ENCODE results near the gene ZFAND3.
"Not testable (repeated sequence)": the region's sequence is repeated elsewhere in the genome, so short reads cannot be mapped to it uniquely, and the experiment has no call there.

The ZFAND3 gene

DNA sequence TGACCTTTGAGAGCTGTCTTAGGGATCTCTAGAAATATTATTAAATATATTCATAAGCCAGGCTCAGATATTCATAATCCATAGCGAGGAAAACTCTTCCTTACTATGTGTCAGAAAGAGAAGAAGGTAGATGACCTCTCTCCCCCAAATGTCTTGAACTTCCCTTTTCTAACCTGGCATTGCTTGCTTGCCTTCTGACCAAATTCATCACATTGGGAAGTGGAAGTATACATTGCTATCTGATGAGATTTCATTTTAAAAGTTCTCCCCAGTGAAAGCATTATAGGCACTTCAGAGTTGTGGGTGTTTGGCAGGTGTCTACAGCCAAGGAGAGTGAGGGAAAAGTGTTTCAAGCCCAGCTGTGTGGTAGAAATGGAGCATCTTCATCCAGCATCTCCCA lies 197.3 kb downstream of the ZFAND3 start:
- no peak overlapping the region for H3K4me3 ChIP-seq (ENCODE audit: low read length)
- DNase-seq (ENCODE audit: low read depth, low spot score): no peak

DNA sequence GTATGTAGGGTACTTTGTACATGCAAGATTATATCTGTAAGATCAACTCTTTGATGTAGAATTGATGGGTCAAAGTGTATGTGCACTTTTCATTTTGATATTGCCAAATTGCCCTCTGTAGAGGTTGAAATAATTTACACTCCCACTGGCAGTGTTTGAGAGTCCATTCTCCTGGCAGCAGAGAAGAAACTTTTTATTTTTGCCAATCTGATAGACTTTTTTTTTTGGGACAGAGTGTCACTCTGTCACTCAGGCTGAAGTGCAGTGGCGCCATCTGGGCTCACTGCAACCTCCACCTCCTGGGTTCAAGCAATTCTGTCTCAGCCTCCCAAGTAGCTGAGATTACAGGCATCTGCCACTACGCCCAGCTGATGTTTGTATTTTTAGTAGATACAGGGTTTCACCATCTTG lies 199.2 kb downstream of the ZFAND3 start:
- no peak overlapping the region for H3K4me3 ChIP-seq (ENCODE audit: low read length)
- no peak for DNase-seq (ENCODE audit: low read depth, low spot score)

DNA sequence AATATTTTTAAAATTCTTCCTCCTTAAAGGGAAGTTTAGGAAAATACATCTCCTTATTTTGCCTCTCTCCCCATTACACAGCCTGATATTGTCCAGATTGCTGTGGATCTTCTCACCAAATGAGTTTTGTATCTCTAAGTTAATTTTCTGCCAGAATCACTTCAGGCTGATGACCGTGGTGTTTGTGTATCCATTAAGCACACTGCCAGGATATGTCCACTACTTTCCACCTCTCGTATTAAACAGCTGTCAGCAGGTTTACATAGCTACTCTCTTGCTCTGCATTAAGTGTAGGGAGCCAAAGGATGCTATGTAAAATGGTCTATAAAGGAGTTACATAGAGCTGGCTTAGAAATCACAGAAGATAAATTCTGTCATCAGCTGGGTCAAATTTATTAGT lies 201.1 kb downstream of the ZFAND3 start:
- H3K4me3 ChIP-seq (ENCODE audit: low read length): no peak overlapping the region
- DNase-seq (ENCODE audit: low read depth, low spot score): no peak

GRCh38 chr6:38021029-38021428 lies 201.5 kb downstream of the ZFAND3 start:
- H3K4me3 ChIP-seq (ENCODE audit: low read length): no peak overlapping the region
- no peak for DNase-seq (ENCODE audit: low read depth, low spot score)

- H3K4me3 ChIP-seq (ENCODE audit: low read length): no peak overlapping the region
- no peak for DNase-seq (ENCODE audit: low read depth, low spot score)
These were observed 202.0 kb downstream of the ZFAND3 start for GRCh38 chr6:38021571-38021970.

GRCh38 chr6:38022688-38023087 lies 203.2 kb downstream of the ZFAND3 start:
- no peak overlapping the region for H3K4me3 ChIP-seq (ENCODE audit: low read length)
- no peak for DNase-seq (ENCODE audit: low read depth, low spot score)

- H3K4me3 ChIP-seq (ENCODE audit: low read length): no peak overlapping the region
- no peak for DNase-seq (ENCODE audit: low read depth, low spot score)
These were observed 205.4 kb downstream of the ZFAND3 start for GRCh38 chr6:38024908-38025307.

GRCh38 chr6:38025451-38025850 lies 205.9 kb downstream of the ZFAND3 start:
- no peak for DNase-seq (ENCODE audit: low read depth, low spot score)

DNA sequence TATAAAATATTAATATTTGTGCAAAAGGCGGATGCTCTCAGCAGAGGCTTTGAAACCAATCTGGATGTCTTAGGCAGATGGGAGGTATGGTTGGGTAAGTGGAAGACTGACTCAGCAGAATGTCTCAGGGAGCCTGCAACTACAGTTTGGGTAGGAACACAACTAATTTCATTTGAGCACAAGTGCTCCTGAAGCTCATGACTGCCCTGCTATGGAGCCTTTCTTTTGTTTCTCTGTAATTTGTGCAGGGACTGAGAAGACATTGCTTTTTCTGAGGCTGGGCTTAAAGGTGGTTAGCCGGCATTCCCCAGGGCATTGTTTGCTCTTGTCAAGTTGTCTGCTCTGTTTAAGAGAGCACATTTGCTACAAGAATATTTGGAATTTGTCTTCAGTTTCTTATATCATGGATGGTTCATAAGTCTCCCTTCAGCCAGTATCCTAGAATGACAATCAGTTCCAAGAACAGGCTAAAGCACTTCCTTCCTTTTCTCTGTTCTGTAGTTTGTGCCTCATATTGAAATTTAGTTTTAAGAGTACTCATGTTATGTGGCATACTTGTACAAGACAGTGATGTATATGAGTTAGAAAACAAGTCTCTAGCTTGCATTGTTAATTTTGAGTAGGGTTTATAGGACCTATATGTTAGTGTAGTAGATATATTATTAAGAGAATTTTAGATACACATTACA lies 208.3 kb downstream of the ZFAND3 start:
- no peak overlapping the region for H3K4me3 ChIP-seq (ENCODE audit: low read length)
- DNase-seq (ENCODE audit: low read depth, low spot score): no peak

More at GRCh38 chr6:38025451-38025850, 205.9 kb downstream of the ZFAND3 start:
- H3K4me3 ChIP-seq (ENCODE audit: low read length): no peak overlapping the region

DNA sequence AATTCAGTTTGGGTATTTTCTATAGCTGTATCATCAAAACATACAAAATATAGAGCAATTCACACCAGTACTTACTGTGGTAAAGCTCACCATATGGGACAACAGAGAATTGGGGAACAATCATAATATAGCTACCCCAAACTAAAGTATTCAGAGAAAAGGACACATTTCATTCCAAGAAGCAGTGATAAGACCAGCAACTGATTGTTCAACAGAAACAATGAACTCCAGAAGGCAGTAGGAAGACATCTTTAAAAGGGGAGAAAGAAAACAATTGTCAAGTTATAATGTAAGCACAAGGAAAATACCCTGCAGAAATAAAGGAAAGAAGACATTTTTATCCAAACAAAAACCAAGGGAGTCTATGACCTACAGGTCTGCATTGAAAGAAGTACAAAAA lies 210.9 kb downstream of the ZFAND3 start:
- DNase-seq (ENCODE audit: low read depth, low spot score): no peak
- no peak overlapping the region for H3K4me3 ChIP-seq (ENCODE audit: low read length)

GRCh38 chr6:38032797-38033196 lies 213.3 kb downstream of the ZFAND3 start:
- no peak overlapping the region for H3K4me3 ChIP-seq (ENCODE audit: low read length)
- no peak for DNase-seq (ENCODE audit: low read depth, low spot score)

DNA sequence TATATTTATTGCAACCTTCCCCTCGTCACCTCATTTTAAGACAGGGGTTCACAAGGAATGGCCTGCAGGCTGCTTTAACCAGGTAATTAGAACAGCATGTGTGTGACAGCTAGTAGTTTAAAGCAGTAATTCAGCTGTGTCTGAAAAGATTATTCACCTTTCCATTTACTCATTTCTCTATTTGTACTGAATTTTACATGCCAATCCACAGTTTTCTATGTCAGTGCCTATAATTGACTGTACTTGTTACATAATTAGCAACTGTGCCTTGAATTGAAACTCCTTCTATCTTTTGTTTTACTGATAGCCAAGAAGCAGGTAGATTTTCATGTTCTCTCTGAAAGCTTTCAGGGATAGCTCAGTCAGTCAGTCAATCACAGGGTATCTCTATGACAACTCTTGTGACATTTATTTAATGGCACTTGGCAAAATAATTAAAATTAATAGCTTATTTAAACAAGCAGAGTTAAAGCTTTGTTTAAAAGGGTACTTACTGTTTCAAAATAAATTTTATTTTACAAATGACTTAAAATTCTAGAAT lies 214.0 kb downstream of the ZFAND3 start:
- H3K4me3 ChIP-seq (ENCODE audit: low read length): no peak overlapping the region
- DNase-seq (ENCODE audit: low read depth, low spot score): no peak

- DNase-seq (ENCODE audit: low read depth, low spot score): peak; percentile 19
- no peak overlapping the region for H3K4me3 ChIP-seq (ENCODE audit: low read length)
These were observed 214.9 kb downstream of the ZFAND3 start for GRCh38 chr6:38034274-38034914.

DNA sequence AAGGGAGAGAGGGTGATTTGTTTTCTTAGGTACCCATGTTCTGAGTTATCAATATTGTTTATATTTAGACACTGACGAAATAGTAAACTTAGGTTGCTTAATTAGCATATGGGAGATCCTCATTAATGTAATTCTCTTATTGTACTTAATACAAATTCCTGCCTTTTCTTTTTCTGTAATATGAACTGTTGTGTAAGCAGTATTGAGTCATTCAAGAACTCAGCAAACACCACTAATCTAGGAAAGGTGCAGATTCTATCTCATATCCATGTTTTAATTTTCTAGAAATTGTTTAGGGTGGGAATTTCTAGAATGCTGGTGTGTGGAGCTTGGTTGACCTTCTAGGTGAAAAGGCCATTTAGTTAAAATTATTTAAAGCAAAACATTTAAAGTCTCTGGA lies 216.0 kb downstream of the ZFAND3 start:
- no peak overlapping the region for H3K4me3 ChIP-seq (ENCODE audit: low read length)
- DNase-seq (ENCODE audit: low read depth, low spot score): no peak

DNA sequence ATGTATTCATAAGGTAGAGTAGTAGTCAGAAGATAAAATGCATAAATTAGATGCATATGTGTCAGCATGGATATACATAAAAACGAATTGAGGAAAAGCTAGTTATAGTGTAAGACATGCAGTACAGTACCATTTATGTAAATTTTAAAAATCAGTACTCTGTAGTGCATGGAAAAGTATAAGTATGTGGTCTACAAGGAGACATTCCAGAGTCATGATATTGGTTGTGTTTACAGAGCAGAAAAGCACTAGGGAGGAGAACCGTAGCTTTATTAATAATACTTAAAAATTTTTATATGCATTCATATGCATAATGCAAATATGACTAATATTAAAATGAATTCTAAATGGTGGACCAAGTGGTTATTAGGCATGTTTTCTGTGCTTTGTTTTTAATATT lies 220.0 kb downstream of the ZFAND3 start:
- no peak overlapping the region for H3K4me3 ChIP-seq (ENCODE audit: low read length)
- no peak for DNase-seq (ENCODE audit: low read depth, low spot score)

GRCh38 chr6:38040254-38040653 lies 220.7 kb downstream of the ZFAND3 start:
- no peak overlapping the region for H3K4me3 ChIP-seq (ENCODE audit: low read length)
- DNase-seq (ENCODE audit: low read depth, low spot score): no peak

- no peak for DNase-seq (ENCODE audit: low read depth, low spot score)
- H3K4me3 ChIP-seq (ENCODE audit: low read length): no peak overlapping the region
These were observed 223.8 kb downstream of the ZFAND3 start for GRCh38 chr6:38043259-38043753.

GRCh38 chr6:38045701-38046305 lies 226.3 kb downstream of the ZFAND3 start:
- no peak overlapping the region for H3K4me3 ChIP-seq (ENCODE audit: low read length)
- no peak for DNase-seq (ENCODE audit: low read depth, low spot score)

DNA sequence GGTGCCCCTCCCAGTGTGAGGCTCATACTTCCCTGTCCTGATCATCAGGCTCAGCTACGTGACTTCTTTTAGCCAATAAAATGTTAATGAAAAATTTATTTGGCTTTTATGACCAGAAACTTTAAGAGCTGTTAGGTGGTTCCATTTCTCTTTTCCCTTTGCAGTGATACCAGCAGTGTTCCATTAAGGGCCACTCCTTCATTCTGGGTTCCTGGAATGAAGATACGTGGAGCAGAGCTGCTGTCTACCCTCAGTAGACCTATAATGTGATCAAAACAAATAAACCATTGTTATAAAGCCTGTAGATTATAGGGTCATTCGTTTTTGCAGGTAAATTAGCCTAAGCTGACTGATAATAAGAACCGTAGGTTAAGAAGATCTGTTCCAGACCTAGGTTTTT lies 228.0 kb downstream of the ZFAND3 start:
- no peak overlapping the region for H3K4me3 ChIP-seq (ENCODE audit: low read length)
- DNase-seq (ENCODE audit: low read depth, low spot score): no peak

GRCh38 chr6:38049861-38050397 lies 230.4 kb downstream of the ZFAND3 start:
- DNase-seq (ENCODE audit: low read depth, low spot score); H3K4me3 ChIP-seq (ENCODE audit: low read length): not testable (repeated sequence)
